ENCODE measurements around the gene CHN1.

Gene CHN1

GRCh38 chr2:174766271-174766670 lies 238.9 kb downstream of the CHN1 start:
- DNase-seq (ENCODE audit: low read depth), result no peak

DNA sequence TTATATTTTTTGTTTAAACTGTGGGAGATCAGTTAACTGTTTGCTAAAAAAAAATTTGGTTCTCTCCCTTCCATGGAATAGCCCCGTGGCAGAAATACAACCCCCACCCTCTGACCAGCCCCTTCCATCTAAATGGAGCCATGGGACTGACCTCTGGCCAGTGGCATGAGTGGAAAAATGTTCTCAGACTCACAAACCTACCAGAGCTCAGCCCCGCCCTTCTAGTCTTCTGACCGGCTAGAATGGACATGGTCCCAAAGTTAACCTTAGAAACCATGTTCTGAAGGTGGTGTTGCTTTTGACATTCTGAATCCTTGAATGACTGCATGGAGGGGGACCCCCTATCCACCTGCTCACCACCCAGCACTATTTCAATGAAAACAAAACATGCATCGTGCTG lies 239.6 kb downstream of the CHN1 start:
- no peak for DNase-seq (ENCODE audit: low read depth)

GRCh38 chr2:174764280-174765255 lies 240.6 kb downstream of the CHN1 start, which contains the start of gene CHRNA1:
Gene CHRNA1 (minus strand): TSS chr2:174764472. CDS start chr2:174764394, 78 bp downstream.
- no peak for DNase-seq (ENCODE audit: low read depth)

DNA sequence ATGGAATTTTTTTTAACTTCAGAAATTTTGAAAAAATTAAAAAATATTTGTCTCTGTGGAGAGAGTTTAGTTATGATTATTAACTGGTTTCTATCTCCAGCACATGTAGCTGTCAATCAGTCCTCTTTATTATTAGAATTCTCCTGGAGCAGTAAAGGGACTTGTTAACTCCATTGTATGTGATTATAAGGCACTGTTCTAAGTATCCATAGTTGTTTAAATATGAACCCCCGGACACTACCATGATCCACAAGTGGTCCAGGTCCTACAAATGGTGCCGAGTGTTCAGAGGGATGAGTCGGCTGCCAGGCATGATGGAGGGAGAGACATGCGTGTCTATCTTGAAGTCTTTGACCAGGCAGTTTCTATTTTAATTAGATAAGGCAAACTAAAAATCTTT lies 241.4 kb downstream of the CHN1 start:
- DNase-seq (ENCODE audit: low read depth), result no peak

- DNase-seq (ENCODE audit: low read depth), result no peak
Observed at GRCh38 chr2:174762464-174762863, 242.7 kb downstream of the CHN1 start.

DNA sequence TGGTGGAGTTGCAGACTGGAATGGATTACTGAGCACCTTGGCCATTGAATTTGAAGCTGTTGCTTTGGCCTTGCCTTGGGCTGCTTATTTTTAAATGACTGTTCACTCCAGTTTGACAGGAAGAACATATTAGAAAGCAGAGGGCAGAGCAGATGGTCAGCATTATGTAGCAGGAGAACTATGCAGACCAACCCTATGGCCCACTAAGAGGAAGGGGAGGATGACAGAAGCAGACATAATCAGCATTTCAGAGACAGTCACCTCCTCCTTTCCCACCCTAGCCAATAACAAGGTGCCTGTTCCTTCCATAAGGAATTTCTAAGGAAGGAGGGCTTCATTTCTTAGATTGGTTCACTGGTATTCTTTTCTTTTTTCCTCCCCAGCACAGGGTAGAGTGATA lies 243.3 kb downstream of the CHN1 start:
- DNase-seq (ENCODE audit: low read depth), result no peak

- DNase-seq (ENCODE audit: low read depth), result no peak
Observed at GRCh38 chr2:174760845-174761473, 244.2 kb downstream of the CHN1 start.

- no peak for DNase-seq (ENCODE audit: low read depth)
Observed at GRCh38 chr2:174759381-174760065, 245.7 kb downstream of the CHN1 start.

DNA sequence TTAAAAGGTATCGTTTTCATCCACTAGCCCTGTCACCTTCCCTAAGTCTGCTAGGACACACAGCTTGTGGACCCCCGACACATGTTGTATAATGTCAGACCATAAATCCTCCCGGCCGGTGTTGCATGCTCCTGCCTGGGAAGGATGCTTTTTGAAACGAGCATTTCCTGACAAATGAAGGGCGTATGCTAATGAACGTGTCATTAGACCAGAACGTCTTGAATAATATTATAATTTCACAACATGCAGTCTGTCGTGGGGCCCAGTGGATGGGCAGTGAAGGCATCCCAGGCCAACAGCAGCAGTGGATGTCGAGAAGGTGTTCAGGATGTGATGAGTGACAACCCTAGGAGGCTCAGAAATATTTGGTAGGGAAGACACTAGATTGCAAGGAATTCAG lies 248.4 kb downstream of the CHN1 start:
- DNase-seq (ENCODE audit: low read depth), result no peak

GRCh38 chr2:174753038-174753633 lies 252.0 kb downstream of the CHN1 start:
- DNase-seq (ENCODE audit: low read depth), result no peak

DNA sequence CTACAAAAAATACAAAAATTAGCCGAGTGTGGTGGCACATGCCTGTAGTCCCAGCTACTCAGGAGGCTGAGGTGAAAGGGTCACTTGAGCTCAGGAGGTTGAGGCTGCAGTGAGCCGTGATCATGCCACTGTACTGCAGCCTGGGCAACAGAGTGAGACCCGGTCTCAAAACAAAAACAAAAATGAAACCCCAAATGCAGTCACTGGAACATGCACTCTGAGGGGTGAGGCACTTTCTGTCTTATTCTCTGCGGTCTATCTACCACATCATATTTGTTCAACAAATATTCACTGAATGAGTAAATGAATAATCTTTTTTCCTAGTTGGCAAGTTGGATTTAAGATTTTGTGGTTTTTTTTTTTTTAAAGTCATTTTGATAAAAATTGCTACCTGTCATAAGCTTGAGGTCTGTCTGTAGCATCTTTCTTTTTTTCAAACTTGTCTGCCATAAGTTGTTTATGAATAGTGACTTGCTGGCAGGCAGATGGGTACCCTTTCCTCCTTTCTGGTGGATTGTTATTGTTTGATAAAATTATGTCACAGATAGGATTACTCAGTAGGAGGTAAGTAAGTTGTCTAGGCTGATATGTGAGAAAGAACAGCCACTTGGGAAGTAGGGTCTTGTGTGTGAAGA lies 252.7 kb downstream of the CHN1 start:
- no peak for DNase-seq (ENCODE audit: low read depth)

- DNase-seq (ENCODE audit: low read depth), result no peak
Observed at GRCh38 chr2:174750923-174751441, 254.2 kb downstream of the CHN1 start.

- no peak for DNase-seq (ENCODE audit: low read depth)
Observed at GRCh38 chr2:174749793-174750192, 255.4 kb downstream of the CHN1 start.

GRCh38 chr2:174748948-174749347 lies 256.2 kb downstream of the CHN1 start:
- peak; percentile 22 for DNase-seq (ENCODE audit: low read depth)

All from fibroblast of the conjunctiva (primary cell).